ENCODE data around the gene GRID2. TPM values are rescaled to one million over a fixed set of nuclear protein-coding genes. Genes with fewer than 3 reads are reported as not detected.

The GRID2 gene
- polyA plus RNA-seq, 1 of the 3 experiments (the other 2 are of a cell fraction): not detected

DNA sequence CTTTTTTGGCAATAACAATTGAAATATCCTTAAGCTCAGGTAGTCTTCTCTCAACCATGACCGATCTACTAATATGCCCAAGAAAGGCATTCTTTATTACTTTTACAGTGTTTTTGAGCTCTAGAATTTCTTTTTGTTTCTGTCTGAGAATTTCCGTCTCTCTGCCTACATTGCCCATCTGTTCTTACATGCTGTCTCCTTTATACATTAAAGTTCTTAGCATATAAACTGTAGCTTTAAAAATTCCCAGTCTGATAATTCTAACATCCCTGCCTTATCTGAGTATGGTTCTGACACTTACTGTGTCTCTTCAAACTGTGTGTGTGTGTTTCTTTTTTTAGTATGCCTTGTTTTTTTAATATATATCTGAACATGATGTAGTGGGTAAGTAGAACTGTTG lies 658.1 kb downstream of the GRID2 start:
- Histone ChIP-seq H3K27me3 (ENCODE audit: insufficient read depth) (no peaks in the 10 kb centered on the region), H3K9me2 (no peaks in the 10 kb centered on the region), H2AFZ (ENCODE audit: low read depth) (no peak overlapping the region), H3K27ac (ENCODE audit: low read depth in 2 of 2, low read length in 1 of 2) (no peak overlapping the region), H3K9me3 (no peaks in the 10 kb centered on the region), H3K4me2 (no peak overlapping the region), H4K20me1 (ENCODE audit: insufficient read depth) (no peaks in the 10 kb centered on the region), H3K79me2 (ENCODE audit: insufficient read depth) (no peaks in the 10 kb centered on the region), H3K4me3 (ENCODE audit: low read depth in 2 of 2, low read length in 1 of 2) (no peak overlapping the region), H3F3A (replicated peaks; ENCODE audit: insufficient read depth) (no peaks in the 10 kb centered on the region), H3K9ac (no peak overlapping the region), H3K4me1 (ENCODE audit: control insufficient read depth in 1 of 2, insufficient read depth in 2 of 2, low read depth in 1 of 2, low read length in 1 of 2) (no peaks in the 10 kb centered on the region), H3K36me3 (replicated peaks in 1 of 2; ENCODE audit: control insufficient read depth in 1 of 2, insufficient read depth in 2 of 2, low read length in 1 of 2) (no peaks in the 10 kb centered on the region)
- DNase-seq: no peak
- POLR2A ChIA-PET: no interaction called here
- CTCF ChIA-PET: no interaction called here
- TF ChIP-seq ELF1 (IDR thresholded peaks at IDR 0.05): no peak
- TF ChIP-seq, protein P1, sequence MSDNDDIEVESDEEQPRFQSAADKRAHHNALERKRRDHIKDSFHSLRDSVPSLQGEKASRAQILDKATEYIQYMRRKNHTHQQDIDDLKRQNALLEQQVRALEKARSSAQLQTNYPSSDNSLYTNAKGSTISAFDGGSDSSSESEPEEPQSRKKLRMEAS (IDR thresholded peaks at IDR 0.05; ENCODE audit: low read depth): no peak
- TF ChIP-seq TCF12 (IDR thresholded peaks at IDR 0.05): no peak
- TF ChIP-seq, protein P2, sequence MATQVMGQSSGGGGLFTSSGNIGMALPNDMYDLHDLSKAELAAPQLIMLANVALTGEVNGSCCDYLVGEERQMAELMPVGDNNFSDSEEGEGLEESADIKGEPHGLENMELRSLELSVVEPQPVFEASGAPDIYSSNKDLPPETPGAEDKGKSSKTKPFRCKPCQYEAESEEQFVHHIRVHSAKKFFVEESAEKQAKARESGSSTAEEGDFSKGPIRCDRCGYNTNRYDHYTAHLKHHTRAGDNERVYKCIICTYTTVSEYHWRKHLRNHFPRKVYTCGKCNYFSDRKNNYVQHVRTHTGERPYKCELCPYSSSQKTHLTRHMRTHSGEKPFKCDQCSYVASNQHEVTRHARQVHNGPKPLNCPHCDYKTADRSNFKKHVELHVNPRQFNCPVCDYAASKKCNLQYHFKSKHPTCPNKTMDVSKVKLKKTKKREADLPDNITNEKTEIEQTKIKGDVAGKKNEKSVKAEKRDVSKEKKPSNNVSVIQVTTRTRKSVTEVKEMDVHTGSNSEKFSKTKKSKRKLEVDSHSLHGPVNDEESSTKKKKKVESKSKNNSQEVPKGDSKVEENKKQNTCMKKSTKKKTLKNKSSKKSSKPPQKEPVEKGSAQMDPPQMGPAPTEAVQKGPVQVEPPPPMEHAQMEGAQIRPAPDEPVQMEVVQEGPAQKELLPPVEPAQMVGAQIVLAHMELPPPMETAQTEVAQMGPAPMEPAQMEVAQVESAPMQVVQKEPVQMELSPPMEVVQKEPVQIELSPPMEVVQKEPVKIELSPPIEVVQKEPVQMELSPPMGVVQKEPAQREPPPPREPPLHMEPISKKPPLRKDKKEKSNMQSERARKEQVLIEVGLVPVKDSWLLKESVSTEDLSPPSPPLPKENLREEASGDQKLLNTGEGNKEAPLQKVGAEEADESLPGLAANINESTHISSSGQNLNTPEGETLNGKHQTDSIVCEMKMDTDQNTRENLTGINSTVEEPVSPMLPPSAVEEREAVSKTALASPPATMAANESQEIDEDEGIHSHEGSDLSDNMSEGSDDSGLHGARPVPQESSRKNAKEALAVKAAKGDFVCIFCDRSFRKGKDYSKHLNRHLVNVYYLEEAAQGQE (IDR thresholded peaks at IDR 0.05; ENCODE audit: low read depth, low read length): no peak
- no peak for TF ChIP-seq FOXJ3 (CRISPR knock-in tag; IDR thresholded peaks at IDR 0.05)
- TF ChIP-seq MXI1 (IDR thresholded peaks at IDR 0.05; ENCODE audit: low read depth, low read length): no peak
- TF ChIP-seq RAD21 (IDR thresholded peaks at IDR 0.05; ENCODE audit: low read length): no peak
- no peak for TF ChIP-seq RCOR1 (IDR thresholded peaks at IDR 0.05; ENCODE audit: low read length)
- TF ChIP-seq CHD2 (IDR thresholded peaks at IDR 0.05; ENCODE audit: low read length, partially characterized antibody): no peak
- no peak for TF ChIP-seq NFIC (IDR thresholded peaks at IDR 0.05; ENCODE audit: borderline replicate concordance)
- no peak for TF ChIP-seq FOXM1 (IDR thresholded peaks at IDR 0.05; ENCODE audit: low read depth)
- no peak for TF ChIP-seq YY1 (IDR thresholded peaks at IDR 0.05; ENCODE audit: low read depth)
- 86% methylated on average over 2 of the region's 2 CpGs for WGBS (ENCODE audit: low lambda C conversion rate)

DNA sequence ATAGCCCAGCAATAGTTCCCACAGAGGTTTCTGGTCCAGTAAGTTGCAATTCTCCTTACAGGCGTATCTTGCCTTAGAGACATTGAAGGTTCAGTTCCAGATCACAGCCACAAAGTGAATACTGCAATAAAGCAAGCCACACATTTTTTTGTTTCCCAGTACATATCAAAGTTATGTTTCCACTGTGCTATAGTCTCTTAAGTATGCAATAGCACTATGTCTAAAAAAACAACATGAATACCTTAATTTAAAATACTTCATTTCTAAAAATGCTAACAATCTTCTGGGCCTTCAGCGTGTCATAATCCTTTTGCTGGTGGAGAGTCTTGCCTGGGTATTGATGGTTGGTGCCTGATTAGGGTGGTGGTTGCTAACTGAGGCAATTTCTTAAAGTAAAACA lies 659.1 kb downstream of the GRID2 start:
- Histone ChIP-seq H3K9me3 (no peaks in the 10 kb centered on the region), H3K36me3 (replicated peaks in 1 of 2; ENCODE audit: control insufficient read depth in 1 of 2, insufficient read depth in 2 of 2, low read length in 1 of 2) (no peaks in the 10 kb centered on the region), H3K9ac (no peak overlapping the region), H3K79me2 (ENCODE audit: insufficient read depth) (no peaks in the 10 kb centered on the region), H3K9me2 (no peaks in the 10 kb centered on the region), H3K27ac (ENCODE audit: low read depth in 2 of 2, low read length in 1 of 2) (no peak overlapping the region), H2AFZ (ENCODE audit: low read depth) (no peak overlapping the region), H3K4me2 (no peak overlapping the region), H4K20me1 (ENCODE audit: insufficient read depth) (no peaks in the 10 kb centered on the region), H3F3A (replicated peaks; ENCODE audit: insufficient read depth) (no peaks in the 10 kb centered on the region), H3K27me3 (ENCODE audit: insufficient read depth) (no peaks in the 10 kb centered on the region), H3K4me3 (ENCODE audit: low read depth in 2 of 2, low read length in 1 of 2) (no peak overlapping the region), H3K4me1 (ENCODE audit: control insufficient read depth in 1 of 2, insufficient read depth in 2 of 2, low read depth in 1 of 2, low read length in 1 of 2) (no peaks in the 10 kb centered on the region)
- WGBS (ENCODE audit: low lambda C conversion rate): 63% methylated on average over 2 of the region's 2 CpGs
- ChIA-PET POLR2A (no interaction called here), CTCF (no interaction called here)
- DNase-seq: no peak
- TF ChIP-seq, protein P3, sequence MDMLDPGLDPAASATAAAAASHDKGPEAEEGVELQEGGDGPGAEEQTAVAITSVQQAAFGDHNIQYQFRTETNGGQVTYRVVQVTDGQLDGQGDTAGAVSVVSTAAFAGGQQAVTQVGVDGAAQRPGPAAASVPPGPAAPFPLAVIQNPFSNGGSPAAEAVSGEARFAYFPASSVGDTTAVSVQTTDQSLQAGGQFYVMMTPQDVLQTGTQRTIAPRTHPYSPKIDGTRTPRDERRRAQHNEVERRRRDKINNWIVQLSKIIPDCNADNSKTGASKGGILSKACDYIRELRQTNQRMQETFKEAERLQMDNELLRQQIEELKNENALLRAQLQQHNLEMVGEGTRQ (IDR thresholded peaks at IDR 0.05; ENCODE audit: borderline replicate concordance, low read depth, low read length): no peak
- no peak for TF ChIP-seq FOXM1 (IDR thresholded peaks at IDR 0.05; ENCODE audit: low read depth)
- TF ChIP-seq FOSL2 (IDR thresholded peaks at IDR 0.05; ENCODE audit: borderline replicate concordance, low read depth): no peak
- TF ChIP-seq GATA2 (CRISPR knock-in tag; IDR thresholded peaks at IDR 0.05): no peak
- TF ChIP-seq, protein P4, sequence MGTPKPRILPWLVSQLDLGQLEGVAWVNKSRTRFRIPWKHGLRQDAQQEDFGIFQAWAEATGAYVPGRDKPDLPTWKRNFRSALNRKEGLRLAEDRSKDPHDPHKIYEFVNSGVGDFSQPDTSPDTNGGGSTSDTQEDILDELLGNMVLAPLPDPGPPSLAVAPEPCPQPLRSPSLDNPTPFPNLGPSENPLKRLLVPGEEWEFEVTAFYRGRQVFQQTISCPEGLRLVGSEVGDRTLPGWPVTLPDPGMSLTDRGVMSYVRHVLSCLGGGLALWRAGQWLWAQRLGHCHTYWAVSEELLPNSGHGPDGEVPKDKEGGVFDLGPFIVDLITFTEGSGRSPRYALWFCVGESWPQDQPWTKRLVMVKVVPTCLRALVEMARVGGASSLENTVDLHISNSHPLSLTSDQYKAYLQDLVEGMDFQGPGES (IDR thresholded peaks at IDR 0.05; ENCODE audit: low read depth, low read length): no peak
- no peak for TF ChIP-seq RFX5 (IDR thresholded peaks at IDR 0.05; ENCODE audit: low read length)
- no peak for TF ChIP-seq FOXJ3 (CRISPR knock-in tag; IDR thresholded peaks at IDR 0.05)
- TF ChIP-seq RAD21 (IDR thresholded peaks at IDR 0.05; ENCODE audit: low read length): no peak
- no peak for TF ChIP-seq YY1 (IDR thresholded peaks at IDR 0.05; ENCODE audit: low read depth)
- no peak for TF ChIP-seq RXRA (IDR thresholded peaks at IDR 0.05; ENCODE audit: borderline replicate concordance, low read depth)
- no peak for TF ChIP-seq SMC3 (IDR thresholded peaks at IDR 0.05; ENCODE audit: low read depth, low read length)
- TF ChIP-seq ELF1 (IDR thresholded peaks at IDR 0.05): no peak
- no peak for TF ChIP-seq POLR2AphosphoS5 (IDR thresholded peaks at IDR 0.05; ENCODE audit: low read depth, low read length)
- no peak for TF ChIP-seq GABPA (IDR thresholded peaks at IDR 0.05; ENCODE audit: low read depth)
- no peak for TF ChIP-seq MEF2A (IDR thresholded peaks at IDR 0.05; ENCODE audit: borderline replicate concordance, low read depth)
- TF ChIP-seq, protein P5, sequence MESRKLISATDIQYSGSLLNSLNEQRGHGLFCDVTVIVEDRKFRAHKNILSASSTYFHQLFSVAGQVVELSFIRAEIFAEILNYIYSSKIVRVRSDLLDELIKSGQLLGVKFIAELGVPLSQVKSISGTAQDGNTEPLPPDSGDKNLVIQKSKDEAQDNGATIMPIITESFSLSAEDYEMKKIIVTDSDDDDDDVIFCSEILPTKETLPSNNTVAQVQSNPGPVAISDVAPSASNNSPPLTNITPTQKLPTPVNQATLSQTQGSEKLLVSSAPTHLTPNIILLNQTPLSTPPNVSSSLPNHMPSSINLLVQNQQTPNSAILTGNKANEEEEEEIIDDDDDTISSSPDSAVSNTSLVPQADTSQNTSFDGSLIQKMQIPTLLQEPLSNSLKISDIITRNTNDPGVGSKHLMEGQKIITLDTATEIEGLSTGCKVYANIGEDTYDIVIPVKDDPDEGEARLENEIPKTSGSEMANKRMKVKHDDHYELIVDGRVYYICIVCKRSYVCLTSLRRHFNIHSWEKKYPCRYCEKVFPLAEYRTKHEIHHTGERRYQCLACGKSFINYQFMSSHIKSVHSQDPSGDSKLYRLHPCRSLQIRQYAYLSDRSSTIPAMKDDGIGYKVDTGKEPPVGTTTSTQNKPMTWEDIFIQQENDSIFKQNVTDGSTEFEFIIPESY (IDR thresholded peaks at IDR 0.05; ENCODE audit: borderline replicate concordance, low read depth): no peak

All from SK-N-SH (cell line).